Uterus (tissue), 2 donors: ENCODE results near the gene ACTN1.

Experiments
- CTCF ChIP-seq, 4 experiments: fragments of 200-600 bp in 2 of 4; fragments of 450-650 bp in 2 of 4; sonication (generic) in 2 of 4; IDR thresholded peaks; one replicate each; pipeline ENCODE4 v1.5.1; 2016 to 2019; ENCODE audit warnings: antibody characterized with exemption in 4 of 4, mild to moderate bottlenecking in 2 of 4, moderate library complexity in 1 of 4
- POLR2A ChIP-seq, 2 donors: fragments of 450-650 bp; IDR thresholded peaks; one replicate each; pipeline ENCODE4 v1.6.1; 2016; ENCODE audit warnings: antibody characterized with exemption in 2 of 2, mild to moderate bottlenecking in 1 of 2, moderate library complexity in 1 of 2

GRCh38 chr14:69005432-69006148, 26.5 kb upstream of the ACTN1 start:
- no peak for TF ChIP-seq CTCF (IDR thresholded peaks at IDR 0.05)
- TF ChIP-seq POLR2A (IDR thresholded peaks at IDR 0.05): no peak
